SK-N-SH treated with all-trans-retinoic acid at 6 μM for 48 hours (cell line): ENCODE data around the gene SH3TC1.

Source experiments
- ATAC-seq: fragments of 200-7000 bp; cut with Tn5 transposase; 3 replicates; pipeline ENCODE4 v1.9.1; 2020; ENCODE audit warnings: mild to moderate bottlenecking, moderate library complexity
- ARNTL ChIP-seq: fragments of 450-650 bp; formaldehyde crosslinking; IDR thresholded peaks from 2 replicates; pipeline ENCODE4 v1.5.0; 2020; ENCODE audit warnings: low read depth, mild to moderate bottlenecking, moderate library complexity, borderline replicate concordance
- BACH2 ChIP-seq: fragments of 250-450 bp; sonication (Bioruptor Pico); IDR thresholded peaks from 2 replicates; pipeline ENCODE4 v1.9.0; 2021; ENCODE audit warnings: mild to moderate bottlenecking, borderline replicate concordance
- CSDC2 ChIP-seq: fragments of 250-450 bp; sonication (Bioruptor Pico); IDR thresholded peaks from 2 replicates; pipeline ENCODE4 v1.5.0; 2020; ENCODE audit warnings: mild to moderate bottlenecking, moderate library complexity
- ESRRG ChIP-seq: fragments of 250-450 bp; sonication (Bioruptor Pico); IDR thresholded peaks from 2 replicates; pipeline ENCODE4 v1.6.1; 2021; ENCODE audit warnings: mild to moderate bottlenecking
- GLIS3 ChIP-seq: fragments of 250-450 bp; sonication (Bioruptor Pico); IDR thresholded peaks from 2 replicates; pipeline ENCODE4 v1.5.0; 2020; ENCODE audit warnings: mild to moderate bottlenecking, moderate library complexity
- ISL1 ChIP-seq: fragments of 250-450 bp; sonication (Bioruptor Pico); IDR thresholded peaks from 2 replicates; pipeline ENCODE4 v2.1.2; 2022; ENCODE audit warnings: mild to moderate bottlenecking, moderate library complexity
- OSR1 ChIP-seq: fragments of 250-450 bp; sonication (Bioruptor Pico); IDR thresholded peaks from 2 replicates; pipeline ENCODE4 v1.8.0; 2022; ENCODE audit warnings: moderate library complexity, mild to moderate bottlenecking, inconsistent platforms
- PPARA ChIP-seq: fragments of 250-450 bp; sonication (Bioruptor Pico); IDR thresholded peaks from 2 replicates; pipeline ENCODE4 v1.5.0; 2020; ENCODE audit warnings: mild to moderate bottlenecking, borderline replicate concordance
- RARB ChIP-seq: fragments of 250-450 bp; sonication (Bioruptor Pico); IDR thresholded peaks from 2 replicates; pipeline ENCODE4 v1.8.0; 2021; ENCODE audit warnings: mild to moderate bottlenecking, moderate library complexity
- SNAI2 ChIP-seq: fragments of 250-450 bp; sonication (Bioruptor Pico); IDR thresholded peaks from 2 replicates; pipeline ENCODE4 v1.5.0; 2020; ENCODE audit warnings: mild to moderate bottlenecking, moderate library complexity
- TCF4 ChIP-seq: fragments of 250-450 bp; sonication (Bioruptor Pico); IDR thresholded peaks from 2 replicates; pipeline ENCODE4 v1.8.0; 2021; ENCODE audit warnings: mild to moderate bottlenecking, moderate library complexity, borderline replicate concordance
- TOX ChIP-seq: fragments of 250-450 bp; sonication (Bioruptor Pico); IDR thresholded peaks from 2 replicates; pipeline ENCODE4 v1.8.0; 2021; ENCODE audit warnings: mild to moderate bottlenecking, moderate library complexity, borderline replicate concordance
- ZFP3 ChIP-seq: fragments of 250-450 bp; sonication (Bioruptor Pico); IDR thresholded peaks from 2 replicates; pipeline ENCODE4 v1.5.0; 2020; ENCODE audit warnings: mild to moderate bottlenecking, moderate library complexity
- ZFP30 ChIP-seq: fragments of 450-650 bp; formaldehyde crosslinking; IDR thresholded peaks from 2 replicates; pipeline ENCODE4 v1.5.0; 2022; ENCODE audit warnings: mild to moderate bottlenecking, moderate library complexity
- ZNF565 ChIP-seq: fragments of 450-650 bp; formaldehyde crosslinking; conservative IDR thresholded peaks from 2 replicates; pipeline ENCODE4 v1.5.0; 2020; ENCODE audit warnings: low read depth, mild to moderate bottlenecking, moderate library complexity
- ZNF8 ChIP-seq: fragments of 450-650 bp; formaldehyde crosslinking; IDR thresholded peaks from 2 replicates; pipeline ENCODE4 v1.5.0; 2020; ENCODE audit warnings: mild to moderate bottlenecking, moderate library complexity
- TF ChIP-seq, protein P1 (sequence below): fragments of 250-450 bp; sonication (Bioruptor Pico); IDR thresholded peaks from 2 replicates; pipeline ENCODE4 v1.5.1; 2020; ENCODE audit warnings: low read depth, mild to moderate bottlenecking, moderate library complexity
- TF ChIP-seq, protein P2 (sequence below): fragments of 250-450 bp; sonication (Bioruptor Pico); IDR thresholded peaks from 2 replicates; pipeline ENCODE4 v1.5.0; 2020; ENCODE audit warnings: mild to moderate bottlenecking, moderate library complexity
- TF ChIP-seq, protein P3 (sequence below): fragments of 250-450 bp; sonication (Bioruptor Pico); IDR thresholded peaks from 2 replicates; pipeline ENCODE4 v1.5.1; 2021; ENCODE audit warnings: mild to moderate bottlenecking, moderate library complexity
- TF ChIP-seq, protein P4 (sequence below): fragments of 250-450 bp; sonication (Bioruptor Pico); IDR thresholded peaks from 2 replicates; pipeline ENCODE4 v1.8.0; 2020; ENCODE audit warnings: mild to moderate bottlenecking, moderate library complexity, borderline replicate concordance
- TF ChIP-seq, protein P5 (sequence below): fragments of 250-450 bp; sonication (Bioruptor Pico); IDR thresholded peaks from 2 replicates; pipeline ENCODE4 v1.8.0; 2021; ENCODE audit warnings: low read depth, mild to moderate bottlenecking, moderate library complexity, borderline replicate concordance

Gene SH3TC1

DNA sequence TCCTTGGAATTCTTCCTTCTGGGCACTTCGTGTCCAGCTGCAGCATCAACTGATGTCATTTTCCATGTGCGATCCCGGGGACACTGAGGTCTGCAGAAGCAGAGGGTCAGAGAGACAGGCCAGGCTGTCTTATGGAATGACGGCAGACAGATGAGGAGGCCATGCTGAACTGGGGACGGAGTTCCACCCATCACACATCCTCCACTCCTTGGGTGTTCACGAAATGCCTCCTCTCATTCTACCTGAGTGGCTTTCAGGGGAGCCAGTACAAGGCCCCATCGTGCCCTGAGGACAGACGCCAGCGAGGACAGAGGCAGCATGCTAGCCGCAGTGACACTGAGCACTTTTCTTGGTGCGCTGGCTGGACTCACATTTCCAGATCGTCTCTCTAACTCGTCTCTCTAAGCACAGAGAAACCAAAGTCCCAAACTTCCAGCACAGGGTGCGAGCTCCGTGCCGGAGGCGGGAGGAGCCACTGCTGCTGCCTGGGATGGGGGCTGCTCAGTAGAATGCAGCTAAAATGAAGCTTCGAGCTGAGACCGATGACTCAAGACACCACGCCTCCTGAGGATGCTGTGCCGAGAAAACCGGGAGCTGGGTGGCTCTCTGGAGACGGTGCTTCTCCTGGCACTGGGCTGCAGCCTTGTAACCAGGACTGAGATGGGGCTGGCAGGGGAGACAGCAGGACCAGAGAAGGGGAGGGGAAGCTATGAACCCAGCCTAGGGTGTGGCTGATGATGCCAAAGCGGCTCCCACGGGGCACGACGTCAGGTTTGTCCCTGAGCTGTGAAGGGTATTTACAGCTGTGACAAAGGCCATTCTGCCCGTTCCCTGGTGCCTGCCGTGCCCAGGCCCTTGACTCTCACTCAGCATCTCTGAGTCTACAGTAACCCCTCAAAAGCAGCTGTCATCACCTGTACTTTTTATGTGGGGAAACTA, 48.7 kb upstream of the SH3TC1 start:
- TF ChIP-seq, protein P1, sequence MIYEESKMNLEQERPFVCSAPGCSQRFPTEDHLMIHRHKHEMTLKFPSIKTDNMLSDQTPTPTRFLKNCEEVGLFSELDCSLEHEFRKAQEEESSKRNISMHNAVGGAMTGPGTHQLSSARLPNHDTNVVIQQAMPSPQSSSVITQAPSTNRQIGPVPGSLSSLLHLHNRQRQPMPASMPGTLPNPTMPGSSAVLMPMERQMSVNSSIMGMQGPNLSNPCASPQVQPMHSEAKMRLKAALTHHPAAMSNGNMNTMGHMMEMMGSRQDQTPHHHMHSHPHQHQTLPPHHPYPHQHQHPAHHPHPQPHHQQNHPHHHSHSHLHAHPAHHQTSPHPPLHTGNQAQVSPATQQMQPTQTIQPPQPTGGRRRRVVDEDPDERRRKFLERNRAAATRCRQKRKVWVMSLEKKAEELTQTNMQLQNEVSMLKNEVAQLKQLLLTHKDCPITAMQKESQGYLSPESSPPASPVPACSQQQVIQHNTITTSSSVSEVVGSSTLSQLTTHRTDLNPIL = no peak
- TF ChIP-seq CSDC2 (CRISPR knock-in tag) (no peak), ZFP30 (CRISPR knock-in tag) (no peak), TCF4 (CRISPR knock-in tag) (no peak), ZFP3 (CRISPR knock-in tag) (no peak), OSR1 (CRISPR knock-in tag) (no peak)
- TF ChIP-seq, protein P2, sequence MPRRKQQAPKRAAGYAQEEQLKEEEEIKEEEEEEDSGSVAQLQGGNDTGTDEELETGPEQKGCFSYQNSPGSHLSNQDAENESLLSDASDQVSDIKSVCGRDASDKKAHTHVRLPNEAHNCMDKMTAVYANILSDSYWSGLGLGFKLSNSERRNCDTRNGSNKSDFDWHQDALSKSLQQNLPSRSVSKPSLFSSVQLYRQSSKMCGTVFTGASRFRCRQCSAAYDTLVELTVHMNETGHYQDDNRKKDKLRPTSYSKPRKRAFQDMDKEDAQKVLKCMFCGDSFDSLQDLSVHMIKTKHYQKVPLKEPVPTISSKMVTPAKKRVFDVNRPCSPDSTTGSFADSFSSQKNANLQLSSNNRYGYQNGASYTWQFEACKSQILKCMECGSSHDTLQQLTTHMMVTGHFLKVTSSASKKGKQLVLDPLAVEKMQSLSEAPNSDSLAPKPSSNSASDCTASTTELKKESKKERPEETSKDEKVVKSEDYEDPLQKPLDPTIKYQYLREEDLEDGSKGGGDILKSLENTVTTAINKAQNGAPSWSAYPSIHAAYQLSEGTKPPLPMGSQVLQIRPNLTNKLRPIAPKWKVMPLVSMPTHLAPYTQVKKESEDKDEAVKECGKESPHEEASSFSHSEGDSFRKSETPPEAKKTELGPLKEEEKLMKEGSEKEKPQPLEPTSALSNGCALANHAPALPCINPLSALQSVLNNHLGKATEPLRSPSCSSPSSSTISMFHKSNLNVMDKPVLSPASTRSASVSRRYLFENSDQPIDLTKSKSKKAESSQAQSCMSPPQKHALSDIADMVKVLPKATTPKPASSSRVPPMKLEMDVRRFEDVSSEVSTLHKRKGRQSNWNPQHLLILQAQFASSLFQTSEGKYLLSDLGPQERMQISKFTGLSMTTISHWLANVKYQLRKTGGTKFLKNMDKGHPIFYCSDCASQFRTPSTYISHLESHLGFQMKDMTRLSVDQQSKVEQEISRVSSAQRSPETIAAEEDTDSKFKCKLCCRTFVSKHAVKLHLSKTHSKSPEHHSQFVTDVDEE (CRISPR knock-in tag) = no peak
- TF ChIP-seq, all 23 proteins: peak for 0

DNA sequence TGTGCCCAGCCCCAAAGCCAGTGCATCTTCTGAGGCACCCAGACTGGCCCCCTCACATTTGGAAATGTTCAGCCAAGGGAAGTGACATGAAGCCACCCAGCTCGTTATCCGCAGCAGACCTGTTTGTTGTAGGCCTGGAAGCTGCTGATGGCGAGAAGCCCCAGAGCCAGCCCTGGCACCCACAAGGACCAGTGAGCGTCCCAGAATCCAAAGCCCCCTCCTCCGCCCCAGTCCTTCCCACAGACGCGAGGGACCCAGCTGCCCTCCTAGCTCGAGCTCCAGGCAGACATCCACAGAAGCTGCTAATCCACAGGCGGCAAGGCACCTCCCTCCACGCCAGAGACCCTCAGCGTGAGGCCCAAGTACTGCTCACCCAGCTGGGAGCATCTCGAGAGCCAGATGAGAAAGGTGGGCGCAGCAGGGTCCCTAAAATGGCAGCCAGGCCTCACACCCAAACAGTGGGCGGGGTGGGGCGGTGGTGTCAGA, 47.9 kb upstream of the SH3TC1 start:
- TF ChIP-seq ZNF8 (CRISPR knock-in tag) (no peak), PPARA (CRISPR knock-in tag) (no peak)
- no peak for ATAC-seq

More for the DNA sequence above, 48.7 kb upstream of the SH3TC1 start:
- ATAC-seq = no peak

DNA sequence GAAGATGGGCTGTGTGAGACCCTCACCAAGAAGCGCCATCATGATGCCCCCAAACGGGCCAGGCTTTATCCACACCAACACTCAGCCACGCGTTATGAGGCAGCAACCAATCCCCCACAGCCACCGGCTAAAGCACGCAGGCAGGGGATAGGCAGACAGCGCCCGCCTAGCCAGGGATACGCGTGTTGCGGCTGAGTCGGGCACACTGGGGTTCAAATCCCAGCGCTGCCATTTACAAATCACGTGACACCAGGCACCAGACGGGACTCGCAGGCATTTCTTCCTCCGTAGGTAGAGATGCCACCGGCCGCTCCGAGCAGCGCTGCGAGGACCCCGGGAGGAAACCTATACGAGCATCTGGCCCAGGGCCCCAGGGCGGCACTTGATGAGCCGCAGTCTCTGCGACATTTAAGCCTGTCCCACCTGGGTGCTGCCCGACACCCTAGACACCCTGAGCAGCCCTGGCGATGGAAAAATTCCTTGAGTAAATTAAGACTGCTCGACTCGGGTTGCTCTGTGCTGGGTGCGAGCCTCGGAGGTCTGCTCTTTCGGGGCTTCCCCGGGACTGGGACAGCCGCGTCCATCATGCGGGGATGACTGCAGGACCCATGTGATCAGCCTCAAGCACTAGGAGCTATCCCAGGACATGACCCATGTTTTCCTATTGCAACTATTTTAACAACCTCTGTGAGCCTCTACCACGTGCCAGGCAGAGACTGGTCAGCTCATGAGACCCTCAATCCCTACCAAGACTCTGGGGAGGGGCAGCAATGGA, 46.8 kb upstream of the SH3TC1 start:
- ATAC-seq = no peak
- TF ChIP-seq, protein P1 = no peak
- TF ChIP-seq BACH2 (CRISPR knock-in tag) (no peak), ZFP30 (CRISPR knock-in tag) (no peak), GLIS3 (CRISPR knock-in tag) (no peak), TOX (CRISPR knock-in tag) (no peak), SNAI2 (CRISPR knock-in tag) (no peak), OSR1 (CRISPR knock-in tag) (no peak), TCF4 (CRISPR knock-in tag) (no peak), ARNTL (CRISPR knock-in tag) (no peak), ISL1 (CRISPR knock-in tag) (no peak), RARB (CRISPR knock-in tag) (no peak), ESRRG (no peak), ZNF565 (CRISPR knock-in tag) (no peak)
- TF ChIP-seq, protein P3, sequence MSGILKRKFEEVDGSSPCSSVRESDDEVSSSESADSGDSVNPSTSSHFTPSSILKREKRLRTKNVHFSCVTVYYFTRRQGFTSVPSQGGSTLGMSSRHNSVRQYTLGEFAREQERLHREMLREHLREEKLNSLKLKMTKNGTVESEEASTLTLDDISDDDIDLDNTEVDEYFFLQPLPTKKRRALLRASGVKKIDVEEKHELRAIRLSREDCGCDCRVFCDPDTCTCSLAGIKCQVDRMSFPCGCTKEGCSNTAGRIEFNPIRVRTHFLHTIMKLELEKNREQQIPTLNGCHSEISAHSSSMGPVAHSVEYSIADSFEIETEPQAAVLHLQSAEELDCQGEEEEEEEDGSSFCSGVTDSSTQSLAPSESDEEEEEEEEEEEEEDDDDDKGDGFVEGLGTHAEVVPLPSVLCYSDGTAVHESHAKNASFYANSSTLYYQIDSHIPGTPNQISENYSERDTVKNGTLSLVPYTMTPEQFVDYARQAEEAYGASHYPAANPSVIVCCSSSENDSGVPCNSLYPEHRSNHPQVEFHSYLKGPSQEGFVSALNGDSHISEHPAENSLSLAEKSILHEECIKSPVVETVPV = no peak
- TF ChIP-seq, protein P4, sequence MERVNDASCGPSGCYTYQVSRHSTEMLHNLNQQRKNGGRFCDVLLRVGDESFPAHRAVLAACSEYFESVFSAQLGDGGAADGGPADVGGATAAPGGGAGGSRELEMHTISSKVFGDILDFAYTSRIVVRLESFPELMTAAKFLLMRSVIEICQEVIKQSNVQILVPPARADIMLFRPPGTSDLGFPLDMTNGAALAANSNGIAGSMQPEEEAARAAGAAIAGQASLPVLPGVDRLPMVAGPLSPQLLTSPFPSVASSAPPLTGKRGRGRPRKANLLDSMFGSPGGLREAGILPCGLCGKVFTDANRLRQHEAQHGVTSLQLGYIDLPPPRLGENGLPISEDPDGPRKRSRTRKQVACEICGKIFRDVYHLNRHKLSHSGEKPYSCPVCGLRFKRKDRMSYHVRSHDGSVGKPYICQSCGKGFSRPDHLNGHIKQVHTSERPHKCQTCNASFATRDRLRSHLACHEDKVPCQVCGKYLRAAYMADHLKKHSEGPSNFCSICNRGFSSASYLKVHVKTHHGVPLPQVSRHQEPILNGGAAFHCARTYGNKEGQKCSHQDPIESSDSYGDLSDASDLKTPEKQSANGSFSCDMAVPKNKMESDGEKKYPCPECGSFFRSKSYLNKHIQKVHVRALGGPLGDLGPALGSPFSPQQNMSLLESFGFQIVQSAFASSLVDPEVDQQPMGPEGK (CRISPR knock-in tag) = no peak
- TF ChIP-seq, protein P5, sequence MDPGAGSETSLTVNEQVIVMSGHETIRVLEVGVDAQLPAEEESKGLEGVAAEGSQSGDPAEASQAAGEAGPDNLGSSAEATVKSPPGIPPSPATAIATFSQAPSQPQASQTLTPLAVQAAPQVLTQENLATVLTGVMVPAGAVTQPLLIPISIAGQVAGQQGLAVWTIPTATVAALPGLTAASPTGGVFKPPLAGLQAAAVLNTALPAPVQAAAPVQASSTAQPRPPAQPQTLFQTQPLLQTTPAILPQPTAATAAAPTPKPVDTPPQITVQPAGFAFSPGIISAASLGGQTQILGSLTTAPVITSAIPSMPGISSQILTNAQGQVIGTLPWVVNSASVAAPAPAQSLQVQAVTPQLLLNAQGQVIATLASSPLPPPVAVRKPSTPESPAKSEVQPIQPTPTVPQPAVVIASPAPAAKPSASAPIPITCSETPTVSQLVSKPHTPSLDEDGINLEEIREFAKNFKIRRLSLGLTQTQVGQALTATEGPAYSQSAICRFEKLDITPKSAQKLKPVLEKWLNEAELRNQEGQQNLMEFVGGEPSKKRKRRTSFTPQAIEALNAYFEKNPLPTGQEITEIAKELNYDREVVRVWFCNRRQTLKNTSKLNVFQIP = no peak
